ENCODE data around the gene LARGE1.

DNA sequence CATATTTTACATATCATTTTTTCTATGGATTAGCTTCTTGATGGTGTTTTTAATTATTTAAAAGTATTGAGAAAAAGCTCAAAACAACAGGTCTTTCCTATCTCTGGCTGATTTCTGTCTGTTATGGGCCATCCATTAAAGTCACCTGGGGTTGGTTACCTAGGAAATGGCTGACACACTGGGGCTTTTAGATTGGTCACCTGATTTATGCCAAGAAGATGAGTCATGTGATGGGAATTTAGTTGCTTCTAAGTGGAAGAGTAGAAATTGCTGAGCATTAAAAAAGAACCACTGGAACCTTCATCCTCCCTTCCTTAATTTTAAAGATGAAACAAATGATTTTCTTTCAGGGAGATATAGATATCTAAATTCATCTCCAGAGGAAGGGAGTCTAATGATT is 48.8 kb upstream of the LARGE1 start:
- TF ChIP-seq, protein P1, sequence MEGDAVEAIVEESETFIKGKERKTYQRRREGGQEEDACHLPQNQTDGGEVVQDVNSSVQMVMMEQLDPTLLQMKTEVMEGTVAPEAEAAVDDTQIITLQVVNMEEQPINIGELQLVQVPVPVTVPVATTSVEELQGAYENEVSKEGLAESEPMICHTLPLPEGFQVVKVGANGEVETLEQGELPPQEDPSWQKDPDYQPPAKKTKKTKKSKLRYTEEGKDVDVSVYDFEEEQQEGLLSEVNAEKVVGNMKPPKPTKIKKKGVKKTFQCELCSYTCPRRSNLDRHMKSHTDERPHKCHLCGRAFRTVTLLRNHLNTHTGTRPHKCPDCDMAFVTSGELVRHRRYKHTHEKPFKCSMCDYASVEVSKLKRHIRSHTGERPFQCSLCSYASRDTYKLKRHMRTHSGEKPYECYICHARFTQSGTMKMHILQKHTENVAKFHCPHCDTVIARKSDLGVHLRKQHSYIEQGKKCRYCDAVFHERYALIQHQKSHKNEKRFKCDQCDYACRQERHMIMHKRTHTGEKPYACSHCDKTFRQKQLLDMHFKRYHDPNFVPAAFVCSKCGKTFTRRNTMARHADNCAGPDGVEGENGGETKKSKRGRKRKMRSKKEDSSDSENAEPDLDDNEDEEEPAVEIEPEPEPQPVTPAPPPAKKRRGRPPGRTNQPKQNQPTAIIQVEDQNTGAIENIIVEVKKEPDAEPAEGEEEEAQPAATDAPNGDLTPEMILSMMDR (IDR thresholded peaks at IDR 0.05; ENCODE audit: low read length), result no peak
- no peak for TF ChIP-seq EZH2 (IDR thresholded peaks at IDR 0.05; ENCODE audit: borderline replicate concordance, low read length)
